ENCODE data around the gene HCN2. TPM values are rescaled to one million over a fixed set of nuclear protein-coding genes. Genes with fewer than 3 reads are reported as not detected.

Gene HCN2
- total RNA-seq = 1 to 10 TPM in 1 of 2 donors, under 1 TPM in 1; 0.14 to 8.5 TPM

DNA sequence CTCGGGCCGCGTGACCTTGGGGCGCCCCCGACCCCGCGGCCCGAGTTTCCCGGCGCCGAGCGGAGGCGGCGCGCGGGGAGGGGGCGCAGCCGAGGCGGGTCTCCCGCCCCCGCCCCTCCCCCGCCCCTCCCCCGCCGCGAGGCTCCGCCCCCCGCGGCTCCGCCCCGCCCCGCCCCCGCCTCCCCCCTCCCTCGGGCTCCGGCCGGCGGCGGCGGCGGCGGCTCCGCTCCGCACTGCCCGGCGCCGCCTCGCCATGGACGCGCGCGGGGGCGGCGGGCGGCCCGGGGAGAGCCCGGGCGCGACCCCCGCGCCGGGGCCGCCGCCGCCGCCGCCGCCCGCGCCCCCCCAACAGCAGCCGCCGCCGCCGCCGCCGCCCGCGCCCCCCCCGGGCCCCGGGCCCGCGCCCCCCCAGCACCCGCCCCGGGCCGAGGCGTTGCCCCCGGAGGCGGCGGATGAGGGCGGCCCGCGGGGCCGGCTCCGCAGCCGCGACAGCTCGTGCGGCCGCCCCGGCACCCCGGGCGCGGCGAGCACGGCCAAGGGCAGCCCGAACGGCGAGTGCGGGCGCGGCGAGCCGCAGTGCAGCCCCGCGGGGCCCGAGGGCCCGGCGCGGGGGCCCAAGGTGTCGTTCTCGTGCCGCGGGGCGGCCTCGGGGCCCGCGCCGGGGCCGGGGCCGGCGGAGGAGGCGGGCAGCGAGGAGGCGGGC, at the start of gene HCN2:
TSS of gene HCN2 (plus strand) at position 189 of the 703 bp plus-strand sequence. CDS start at position 254, 65 bp downstream.
- H3K27me3 ChIP-seq (replicated peaks; ENCODE audit: insufficient read depth) = peaks cover 9% of the 10 kb centered on the region
- no peak for DNase-seq (ENCODE audit: low spot score)
- peaks cover 5% of the 10 kb centered on the region for H3K4me1 ChIP-seq (replicated peaks)
- H3K36me3 ChIP-seq = no peaks in the 10 kb centered on the region
- no peaks in the 10 kb centered on the region for H3K9me3 ChIP-seq
- TF ChIP-seq POLR2A (IDR thresholded peaks at IDR 0.05) = no peak
- TF ChIP-seq, protein P1, sequence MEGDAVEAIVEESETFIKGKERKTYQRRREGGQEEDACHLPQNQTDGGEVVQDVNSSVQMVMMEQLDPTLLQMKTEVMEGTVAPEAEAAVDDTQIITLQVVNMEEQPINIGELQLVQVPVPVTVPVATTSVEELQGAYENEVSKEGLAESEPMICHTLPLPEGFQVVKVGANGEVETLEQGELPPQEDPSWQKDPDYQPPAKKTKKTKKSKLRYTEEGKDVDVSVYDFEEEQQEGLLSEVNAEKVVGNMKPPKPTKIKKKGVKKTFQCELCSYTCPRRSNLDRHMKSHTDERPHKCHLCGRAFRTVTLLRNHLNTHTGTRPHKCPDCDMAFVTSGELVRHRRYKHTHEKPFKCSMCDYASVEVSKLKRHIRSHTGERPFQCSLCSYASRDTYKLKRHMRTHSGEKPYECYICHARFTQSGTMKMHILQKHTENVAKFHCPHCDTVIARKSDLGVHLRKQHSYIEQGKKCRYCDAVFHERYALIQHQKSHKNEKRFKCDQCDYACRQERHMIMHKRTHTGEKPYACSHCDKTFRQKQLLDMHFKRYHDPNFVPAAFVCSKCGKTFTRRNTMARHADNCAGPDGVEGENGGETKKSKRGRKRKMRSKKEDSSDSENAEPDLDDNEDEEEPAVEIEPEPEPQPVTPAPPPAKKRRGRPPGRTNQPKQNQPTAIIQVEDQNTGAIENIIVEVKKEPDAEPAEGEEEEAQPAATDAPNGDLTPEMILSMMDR (IDR thresholded peaks at IDR 0.05) = no peak
- no peak for TF ChIP-seq POLR2AphosphoS5 (IDR thresholded peaks at IDR 0.05)
- H3K27ac ChIP-seq = no peak within 1 kb of the TSS
- under 1% methylated on average over 48 of the region's 132 CpGs for WGBS
- intact Hi-C loops (cut with DNase I) = no loop called here
- peak within 1 kb of the TSS; percentile 5 to 21 for H3K4me3 ChIP-seq

DNA sequence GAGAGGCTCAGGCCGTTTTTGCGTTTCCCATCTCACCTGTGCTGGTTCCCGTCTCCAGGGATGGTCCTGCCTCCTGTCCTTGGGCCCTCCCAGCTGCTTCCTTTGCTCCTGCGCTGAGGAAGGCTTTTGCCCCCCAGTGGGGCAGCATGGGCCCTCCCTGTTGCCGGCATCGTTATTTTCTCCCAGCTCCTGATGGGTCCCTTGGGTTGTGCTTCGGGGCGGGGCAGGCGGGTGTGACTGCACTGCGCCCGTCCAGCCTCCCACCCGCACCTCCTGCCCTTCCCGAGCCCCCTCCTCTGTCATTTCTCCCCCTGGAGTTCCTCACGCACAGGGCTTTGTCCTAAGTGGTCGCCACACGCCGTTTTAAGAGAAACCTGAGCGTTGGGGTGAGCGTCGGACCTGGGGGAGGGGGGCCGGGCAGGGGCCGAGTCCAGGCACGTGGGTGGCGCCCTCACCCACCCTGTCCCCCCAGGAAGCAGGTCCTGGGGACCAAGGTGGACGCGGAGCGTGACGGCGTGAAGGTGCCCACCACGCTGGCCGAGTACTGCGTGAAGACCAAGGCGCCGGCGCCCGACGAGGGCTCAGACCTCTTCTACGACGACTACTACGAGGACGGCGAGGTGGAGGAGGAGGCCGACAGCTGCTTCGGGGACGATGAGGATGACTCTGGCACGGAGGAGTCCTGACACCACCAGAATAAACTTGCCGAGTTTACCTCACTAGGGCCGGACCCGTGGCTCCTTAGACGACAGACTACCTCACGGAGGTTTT, 48.6 kb upstream of the HCN2 start:
- DNase-seq (ENCODE audit: low spot score) = no peak
- H3K9me3 ChIP-seq = no peaks in the 10 kb centered on the region
- TF ChIP-seq POLR2A (IDR thresholded peaks at IDR 0.05) = no peak
- TF ChIP-seq POLR2AphosphoS5 (IDR thresholded peaks at IDR 0.05) = no peak
- TF ChIP-seq, protein P1 (IDR thresholded peaks at IDR 0.05) = no peak
- H3K36me3 ChIP-seq = peaks cover 5 to 21% of the 10 kb centered on the region in 2 donors
- WGBS = 89% methylated on average over 51 of the region's 51 CpGs
- no peaks in the 10 kb centered on the region for H3K27me3 ChIP-seq (replicated peaks; ENCODE audit: insufficient read depth)
- intact Hi-C loops (cut with DNase I) = no loop called here
- H3K27ac ChIP-seq = no peak overlapping the region
- H3K4me1 ChIP-seq (replicated peaks) = no peaks in the 10 kb centered on the region
- H3K4me3 ChIP-seq = no peak overlapping the region

DNA sequence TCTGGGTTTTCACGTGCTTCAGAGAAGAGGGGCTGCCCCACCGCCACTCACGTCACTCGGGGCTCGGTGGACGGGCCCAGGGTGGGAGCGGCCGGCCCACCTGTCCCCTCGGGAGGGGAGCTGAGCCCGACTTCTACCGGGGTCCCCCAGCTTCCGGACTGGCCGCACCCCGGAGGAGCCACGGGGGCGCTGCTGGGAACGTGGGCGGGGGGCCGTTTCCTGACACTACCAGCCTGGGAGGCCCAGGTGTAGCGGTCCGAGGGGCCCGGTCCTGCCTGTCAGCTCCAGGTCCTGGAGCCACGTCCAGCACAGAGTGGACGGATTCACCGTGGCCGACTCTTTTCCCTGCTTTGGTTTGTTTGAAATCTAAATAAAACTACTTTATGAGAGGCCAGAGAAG, 48.0 kb upstream of the HCN2 start:
- H3K27ac ChIP-seq = no peak overlapping the region
- DNase-seq (ENCODE audit: low spot score) = no peak
- TF ChIP-seq POLR2AphosphoS5 (IDR thresholded peaks at IDR 0.05) (no peak), POLR2A (IDR thresholded peaks at IDR 0.05) (no peak)
- TF ChIP-seq, protein P1 (IDR thresholded peaks at IDR 0.05) = no peak
- peaks cover 0 to 15% of the 10 kb centered on the region in 2 donors for H3K36me3 ChIP-seq
- intact Hi-C loops (cut with DNase I) = no loop called here
- no peaks in the 10 kb centered on the region for H3K4me1 ChIP-seq (replicated peaks)
- H3K27me3 ChIP-seq (replicated peaks; ENCODE audit: insufficient read depth) = no peaks in the 10 kb centered on the region
- 85% methylated on average over 26 of the region's 26 CpGs for WGBS
- H3K9me3 ChIP-seq = no peaks in the 10 kb centered on the region
- no peak overlapping the region for H3K4me3 ChIP-seq

DNA sequence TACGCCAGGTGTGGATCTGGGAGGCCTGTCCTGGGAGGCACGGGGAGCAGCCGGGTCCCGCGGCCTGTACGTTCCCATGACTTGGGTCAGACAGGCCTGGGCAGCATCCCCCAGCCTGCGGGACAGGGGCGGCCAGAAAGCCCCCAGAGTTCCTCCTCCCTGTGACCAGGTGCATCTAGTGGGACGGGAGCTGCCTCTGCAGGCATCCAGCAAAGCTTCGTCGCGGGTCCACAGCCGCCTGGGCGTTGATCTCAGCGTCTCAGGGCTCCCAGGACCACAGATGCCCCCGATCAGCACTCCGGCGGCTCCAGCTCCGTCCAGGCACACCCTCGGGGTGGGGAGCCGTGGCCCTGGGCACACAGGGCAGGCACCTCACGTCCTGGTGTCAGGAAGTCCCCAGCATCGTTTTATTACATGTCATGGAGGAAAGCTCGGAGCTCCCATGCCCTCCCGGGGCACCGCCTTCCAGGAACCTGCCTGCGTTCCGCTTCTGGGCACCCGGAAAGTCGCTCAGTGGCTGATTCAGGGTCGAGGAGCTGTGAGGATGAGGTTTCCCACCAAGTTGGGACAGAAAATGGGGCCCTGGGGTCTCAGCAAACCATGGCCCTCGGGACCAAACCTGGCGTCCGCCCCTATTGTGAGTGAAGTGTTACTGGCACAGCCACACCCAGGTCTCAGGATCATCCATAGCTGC, 47.4 kb upstream of the HCN2 start:
- no peaks in the 10 kb centered on the region for H3K4me1 ChIP-seq (replicated peaks)
- no peak for TF ChIP-seq POLR2AphosphoS5 (IDR thresholded peaks at IDR 0.05)
- no peak for TF ChIP-seq POLR2A (IDR thresholded peaks at IDR 0.05)
- TF ChIP-seq, protein P1 (IDR thresholded peaks at IDR 0.05) = no peak
- H3K27ac ChIP-seq = no peak overlapping the region
- 81% methylated on average over 31 of the region's 34 CpGs for WGBS
- no peak overlapping the region for H3K4me3 ChIP-seq
- no peaks in the 10 kb centered on the region for H3K27me3 ChIP-seq (replicated peaks; ENCODE audit: insufficient read depth)
- DNase-seq (ENCODE audit: low spot score) = no peak
- H3K36me3 ChIP-seq = peaks cover 0 to 12% of the 10 kb centered on the region in 2 donors
- no peaks in the 10 kb centered on the region for H3K9me3 ChIP-seq
- intact Hi-C loops (cut with DNase I) = no loop called here

Data from prostate gland (tissue), 2 donors.